Measurements from ENCODE around the gene IL11.

The IL11 gene

GRCh38 chr19:55352040-55352439 is 18.2 kb downstream of the IL11 start:
- DNase-seq (ENCODE audit: low read depth): no peak

GRCh38 chr19:55350620-55351315 is 19.5 kb downstream of the IL11 start:
- DNase-seq (ENCODE audit: low read depth): no peak

DNA sequence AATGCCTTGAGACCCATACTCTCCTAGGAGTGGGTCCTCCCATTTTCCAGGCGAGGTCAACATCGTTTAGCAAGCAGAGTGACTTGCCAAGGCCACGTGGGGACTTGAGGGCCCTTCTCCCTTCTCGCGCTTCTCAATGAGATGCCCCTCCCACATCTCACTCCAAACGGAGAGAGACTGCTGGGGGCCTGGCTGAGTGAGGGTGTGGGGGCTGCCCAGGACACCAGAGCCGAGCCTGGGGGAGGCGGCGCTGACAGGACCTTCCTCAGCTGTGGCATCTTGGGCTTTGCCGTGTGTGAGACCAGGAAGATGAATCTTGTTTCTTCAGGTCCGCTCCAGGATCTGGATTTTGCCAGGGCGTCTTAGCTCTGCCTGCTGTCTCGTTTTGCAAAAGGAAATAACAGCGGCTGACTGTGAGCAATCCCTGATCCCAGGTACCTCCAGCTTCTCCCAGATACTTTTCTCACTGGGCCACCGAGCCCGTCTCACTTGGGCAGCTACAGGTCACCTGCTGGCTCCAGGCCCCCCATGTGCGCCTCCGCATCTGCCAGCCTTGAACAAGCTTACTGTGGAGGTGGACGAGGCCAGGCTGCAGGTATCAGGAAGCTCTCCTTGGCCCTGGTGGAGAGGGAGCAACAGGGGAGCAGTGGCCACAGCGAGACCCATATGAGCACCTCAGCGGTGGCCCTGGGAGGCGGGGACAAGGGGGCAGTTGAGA is 21.8 kb downstream of the IL11 start:
- DNase-seq (ENCODE audit: low read depth): no peak

GRCh38 chr19:55347442-55348009 is 22.7 kb downstream of the IL11 start:
- no peak for DNase-seq (ENCODE audit: low read depth)

DNA sequence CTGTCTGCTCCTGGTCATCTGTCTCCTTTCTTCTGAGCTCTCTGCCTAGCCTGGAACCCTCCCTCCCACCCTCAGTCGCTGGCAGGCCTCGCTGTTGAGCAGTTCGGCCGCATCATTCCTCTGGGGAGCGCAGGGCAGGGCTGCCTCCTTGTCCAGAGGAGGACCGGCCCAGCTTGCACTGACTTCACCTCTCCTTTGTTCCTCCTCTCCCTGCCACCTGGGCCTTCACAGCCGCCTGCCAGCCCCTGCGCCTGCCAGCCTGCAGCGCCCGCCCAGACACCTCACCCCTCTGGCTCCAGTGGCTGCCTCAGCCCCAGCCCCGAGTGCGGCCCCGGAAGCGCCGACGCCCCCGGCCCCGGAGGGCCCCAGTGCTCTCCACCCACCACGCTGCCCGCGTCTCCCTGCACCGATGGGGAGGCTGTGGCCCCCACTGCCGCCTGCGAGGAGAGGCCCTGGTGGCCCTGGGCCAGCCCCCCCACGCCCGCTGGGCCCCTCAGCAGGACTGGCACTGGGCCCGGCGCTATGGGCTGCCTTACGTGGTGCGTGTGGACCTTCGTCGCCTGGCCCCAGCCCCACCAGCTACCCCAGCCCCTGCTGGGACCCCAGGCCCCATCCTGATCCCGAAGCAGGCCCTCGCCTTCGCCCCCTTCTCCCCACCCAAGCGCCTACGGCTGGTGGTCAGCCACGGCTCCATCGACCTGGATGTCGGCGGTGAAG is 23.4 kb downstream of the IL11 start:
- DNase-seq (ENCODE audit: low read depth): no peak

DNA sequence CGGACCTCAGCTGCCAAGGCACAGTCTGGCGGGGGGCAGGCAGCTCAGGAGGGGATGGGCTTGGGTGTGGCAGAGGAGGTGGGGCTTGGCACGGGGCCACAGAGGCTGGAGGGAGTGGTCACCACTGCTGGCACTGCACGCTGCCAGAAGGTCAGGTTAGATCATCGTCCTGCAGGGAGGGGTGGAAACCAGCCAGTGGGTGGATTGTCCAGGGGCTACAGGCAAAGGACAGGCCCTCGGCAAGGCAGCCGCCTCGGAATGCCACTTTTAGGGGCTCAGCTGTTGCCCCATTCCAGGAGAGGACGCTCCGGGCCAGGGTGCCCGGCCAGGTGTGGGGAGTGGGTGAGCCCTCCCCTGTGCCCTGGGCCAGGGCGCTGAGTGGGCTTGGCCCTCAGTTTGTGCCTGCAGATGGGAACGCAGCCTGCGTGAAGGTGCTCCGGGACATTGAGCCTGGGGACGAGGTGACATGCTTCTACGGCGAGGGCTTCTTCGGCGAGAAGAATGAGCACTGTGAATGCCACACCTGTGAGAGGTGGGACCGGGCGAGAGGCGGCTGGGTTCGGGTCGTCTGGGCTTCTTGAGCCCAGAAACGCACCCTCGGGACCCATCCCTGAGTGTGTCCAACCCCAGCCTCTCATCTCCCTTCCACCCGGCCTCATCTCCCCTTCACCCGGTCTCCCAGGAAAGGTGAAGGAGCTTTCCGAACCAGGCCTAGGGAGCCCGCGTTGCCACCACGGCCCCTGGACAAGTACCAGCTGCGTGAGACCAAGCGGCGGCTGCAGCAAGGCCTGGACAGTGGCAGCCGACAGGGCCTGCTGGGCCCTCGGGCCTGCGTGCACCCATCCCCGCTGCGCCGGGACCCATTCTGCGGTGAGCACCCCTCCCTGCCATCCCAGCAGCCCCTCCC is 24.2 kb downstream of the IL11 start:
- no peak for DNase-seq (ENCODE audit: low read depth)

GRCh38 chr19:55345101-55345817 is 25.0 kb downstream of the IL11 start:
- no peak for DNase-seq (ENCODE audit: low read depth)

GRCh38 chr19:55344444-55344843 is 25.8 kb downstream of the IL11 start:
- peak; percentile 29 for DNase-seq (ENCODE audit: low read depth)

DNA sequence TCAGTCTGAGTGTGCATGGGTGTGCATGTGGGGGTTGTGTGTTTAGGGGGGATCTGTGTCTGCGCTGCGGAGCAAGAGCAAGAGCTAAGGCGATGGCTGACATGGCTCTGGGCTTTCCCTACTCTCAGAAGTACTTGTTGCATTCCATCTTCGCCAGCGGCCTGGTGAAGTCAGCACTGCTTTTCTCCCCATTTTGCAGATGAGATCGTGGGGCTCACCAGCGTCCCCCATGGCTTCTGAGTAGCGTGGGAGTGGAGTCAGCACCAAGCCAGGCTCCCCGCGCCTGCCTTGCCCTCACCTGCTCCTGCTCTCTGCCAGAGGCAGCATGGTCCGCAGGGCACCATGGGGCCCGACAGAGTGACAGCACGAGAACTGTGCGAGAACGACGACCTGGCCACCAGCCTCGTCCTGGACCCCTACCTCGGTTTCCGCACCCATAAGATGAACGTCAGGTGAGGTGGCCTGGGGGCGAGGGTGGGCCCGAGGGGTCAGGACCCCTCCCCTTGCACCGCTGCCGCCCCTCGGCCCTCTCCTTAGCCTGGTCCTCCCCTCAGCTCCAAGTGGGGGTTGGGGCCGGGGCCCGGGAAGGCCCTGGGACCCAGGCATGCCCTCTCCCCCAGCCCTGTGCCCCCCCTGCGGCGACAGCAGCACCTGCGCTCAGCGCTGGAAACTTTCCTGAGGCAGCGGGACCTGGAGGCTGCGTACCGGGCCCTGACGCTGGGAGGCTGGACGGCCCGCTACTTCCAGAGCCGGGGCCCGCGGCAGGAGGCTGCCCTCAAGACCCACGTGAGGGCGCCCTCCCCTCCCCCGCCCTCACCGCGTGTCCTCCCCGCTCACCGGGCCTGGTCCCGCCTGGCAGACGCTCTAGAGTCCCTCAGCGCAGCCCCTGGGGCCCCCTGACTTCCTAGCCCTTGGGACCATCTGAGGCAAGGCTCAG is 28.4 kb downstream of the IL11 start:
- DNase-seq (ENCODE audit: low read depth): no peak

GRCh38 chr19:55341171-55341588 is 29.1 kb downstream of the IL11 start:
- peak; percentile 75 for DNase-seq (ENCODE audit: low read depth)

DNA sequence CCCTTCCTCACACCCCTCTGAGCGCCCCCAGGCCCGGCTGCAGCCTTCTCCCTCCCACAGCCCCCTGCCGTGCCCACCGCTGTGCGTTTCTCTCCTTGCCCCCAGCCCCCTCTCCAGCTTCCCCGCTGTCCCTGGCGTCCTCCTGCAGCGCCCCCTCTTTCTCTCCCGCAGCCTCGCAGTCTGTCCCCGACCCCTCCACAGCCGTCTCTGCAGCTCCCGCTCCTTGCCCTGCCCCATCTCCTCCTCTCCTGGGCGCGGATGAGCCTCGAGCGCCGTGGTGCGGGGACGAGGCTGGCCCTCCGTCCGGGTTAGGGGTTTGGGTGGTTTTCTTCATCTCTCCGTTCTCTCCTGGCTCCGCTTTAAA is 29.5 kb downstream of the IL11 start:
- no peak for DNase-seq (ENCODE audit: low read depth)

GRCh38 chr19:55339889-55340783 is 30.1 kb downstream of the IL11 start:
- no peak for DNase-seq (ENCODE audit: low read depth)

GRCh38 chr19:55339105-55339888 is 31.0 kb downstream of the IL11 start, which contains the start of gene KMT5C:
Gene KMT5C (plus strand): TSS chr19:55339876. CDS start chr19:55341937, 2,061 bp downstream.
- peak; percentile 100 for DNase-seq (ENCODE audit: low read depth)

- DNase-seq (ENCODE audit: low read depth): peak; percentile 53
Measured at GRCh38 chr19:55336101-55336500, 34.2 kb downstream of the IL11 start.

GRCh38 chr19:55333870-55334269 is 36.4 kb downstream of the IL11 start:
- no peak for DNase-seq (ENCODE audit: low read depth)

- peak; percentile 63 for DNase-seq (ENCODE audit: low read depth)
Measured at GRCh38 chr19:55329791-55330190, 40.5 kb downstream of the IL11 start.

DNA sequence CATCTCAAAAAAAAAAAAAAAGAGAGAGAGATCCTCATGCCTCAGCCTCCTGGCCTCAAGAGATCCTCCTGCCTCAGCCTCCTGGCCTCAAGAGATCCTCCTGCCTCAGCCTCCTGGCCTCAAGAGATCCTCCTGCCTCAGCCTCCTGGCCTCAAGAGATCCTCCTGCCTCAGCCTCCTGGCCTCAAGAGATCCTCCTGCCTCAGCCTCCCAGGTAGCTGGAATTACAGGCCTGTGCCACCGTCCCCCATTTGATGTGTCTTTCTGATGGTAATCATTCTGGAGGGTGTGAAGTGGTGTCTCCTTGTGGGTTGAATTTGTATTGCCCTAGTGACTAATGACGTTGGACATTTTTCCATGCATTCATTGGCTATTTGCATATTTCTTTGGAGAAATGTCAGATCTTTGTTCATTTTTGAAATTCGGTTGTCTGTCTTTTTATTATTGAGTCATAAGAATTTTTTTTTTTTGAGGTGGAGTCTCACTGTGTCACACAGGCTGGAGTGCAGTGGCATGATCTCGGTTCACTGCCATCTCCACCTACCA is 41.4 kb downstream of the IL11 start:
- DNase-seq (ENCODE audit: low read depth): peak; percentile 31

GRCh38 chr19:55325172-55325571 is 45.1 kb downstream of the IL11 start, which contains the start of gene TMEM150B:
Gene TMEM150B (minus strand): TSS chr19:55325341. CDS start chr19:55321036, 4,305 bp downstream.
- no peak for DNase-seq (ENCODE audit: low read depth)
